HFF-Myc (cell line): ENCODE measurements around the gene EXT2.

Experiments
- DNase-seq: peaks from one replicate; pipeline ENCODE4 v3.0.0-alpha.2; 2011; ENCODE audit warnings: low read depth; ENCODE audit errors: extremely low read depth
- H3K4me3 ChIP-seq: replicated peaks from 2 replicates; pipeline ENCODE4 v1.5.1; 2011; ENCODE audit warnings: low read depth, mild to moderate bottlenecking, control low read depth, low read length
- CTCF ChIP-seq: IDR thresholded peaks from 2 replicates; pipeline ENCODE4 v1.5.1; 2012; ENCODE audit warnings: mild to moderate bottlenecking, low read depth, low read length, control low read depth; ENCODE audit errors: missing control alignments

The EXT2 gene

GRCh38 chr11:44179173-44179572 is 83.7 kb downstream of the EXT2 start:
- no peak for DNase-seq
- no peak overlapping the region for H3K4me3 ChIP-seq
- no peak for TF ChIP-seq CTCF

GRCh38 chr11:44180107-44180506 is 84.6 kb downstream of the EXT2 start:
- no peak overlapping the region for H3K4me3 ChIP-seq
- no peak for DNase-seq
- no peak for TF ChIP-seq CTCF

GRCh38 chr11:44185522-44185921 is 90.0 kb downstream of the EXT2 start:
- no peak overlapping the region for H3K4me3 ChIP-seq
- no peak for TF ChIP-seq CTCF
- DNase-seq, result no peak

- DNase-seq, result no peak
- TF ChIP-seq CTCF, result no peak
- H3K4me3 ChIP-seq, result no peak overlapping the region
These were observed 90.9 kb downstream of the EXT2 start for GRCh38 chr11:44186321-44186930.

- no peak overlapping the region for H3K4me3 ChIP-seq
- DNase-seq, result no peak
- TF ChIP-seq CTCF, result no peak
These were observed 93.2 kb downstream of the EXT2 start for GRCh38 chr11:44188643-44189042.

- no peak overlapping the region for H3K4me3 ChIP-seq
- TF ChIP-seq CTCF, result no peak
- no peak for DNase-seq
These were observed 94.8 kb downstream of the EXT2 start for GRCh38 chr11:44189986-44190882.
